DOHH2 (cell line): ENCODE data around the gene DNAJC28.

Experiments
- H3F3A ChIP-seq: fragments of 200-600 bp; sonication (generic), shearing (Covaris generic); 2 replicates; pipeline ENCODE4 v1.6.0; 2016; ENCODE audit warnings: antibody characterized with exemption, mild to moderate bottlenecking; ENCODE audit not compliant: control insufficient read depth, insufficient read depth
- H3K27ac ChIP-seq: fragments of 200-600 bp; sonication (generic); 2 replicates; pipeline ENCODE4 v1.5.1; 2014; ENCODE audit warnings: low read depth, mild to moderate bottlenecking, low read length, moderate library complexity
- H3K27me3 ChIP-seq: fragments of 200-600 bp; sonication (generic); 2 replicates; pipeline ENCODE4 v1.6.1; 2014; ENCODE audit warnings: mild to moderate bottlenecking, low read length, mixed read lengths; ENCODE audit not compliant: control insufficient read depth
- H3K36me3 ChIP-seq: fragments of 200-600 bp; sonication (generic); 2 replicates; pipeline ENCODE4 v1.6.1; 2014; ENCODE audit warnings: mild to moderate bottlenecking, low read length, moderate library complexity, mixed read lengths; ENCODE audit not compliant: control insufficient read depth
- H3K4me1 ChIP-seq: fragments of 200-600 bp; sonication (generic); 2 replicates; pipeline ENCODE4 v1.6.1; 2014; ENCODE audit warnings: mild to moderate bottlenecking, low read length, mixed read lengths; ENCODE audit not compliant: control insufficient read depth
- H3K4me2 ChIP-seq: fragments of 200-600 bp; sonication (generic); 2 replicates; pipeline ENCODE4 v1.6.0; 2014; ENCODE audit warnings: mild to moderate bottlenecking, low read length, moderate library complexity
- H3K4me3 ChIP-seq: fragments of 200-600 bp; sonication (generic); 2 replicates; pipeline ENCODE4 v1.5.1; 2014; ENCODE audit warnings: mild to moderate bottlenecking, low read length, mixed read lengths
- H3K79me2 ChIP-seq: fragments of 200-600 bp; sonication (generic); 2 replicates; pipeline ENCODE4 v1.6.1; 2014; ENCODE audit warnings: mild to moderate bottlenecking, low read length, mixed read lengths; ENCODE audit not compliant: control insufficient read depth
- H3K9me2 ChIP-seq: fragments of 200-600 bp; sonication (generic); replicated peaks from 2 replicates; pipeline ENCODE4 v1.6.1; 2014; ENCODE audit warnings: mild to moderate bottlenecking, low read length, mixed read lengths; ENCODE audit not compliant: control insufficient read depth
- H3K9me3 ChIP-seq: fragments of 200-600 bp; sonication (generic); 2 replicates; pipeline ENCODE4 v1.6.1; 2014; ENCODE audit warnings: antibody characterized with exemption, low read length, mixed read lengths; ENCODE audit not compliant: control insufficient read depth, insufficient read depth
- H4K20me1 ChIP-seq: fragments of 200-600 bp; sonication (generic); 2 replicates; pipeline ENCODE4 v1.6.0; 2014; ENCODE audit warnings: low read depth, mild to moderate bottlenecking, antibody characterized with exemption, low read length, moderate library complexity; ENCODE audit not compliant: control insufficient read depth, insufficient read depth
- EZH2phosphoT487 ChIP-seq: fragments of 200-600 bp; sonication (generic); IDR thresholded peaks from 2 replicates; pipeline ENCODE4 v1.6.1; 2017; ENCODE audit warnings: borderline replicate concordance, mild to moderate bottlenecking, antibody characterized with exemption, low read length, moderate library complexity, mixed read lengths
- TF ChIP-seq, protein P1 (sequence below): fragments of 200-600 bp; sonication (generic); IDR thresholded peaks from one replicate; pipeline ENCODE4 v1.5.1; 2014; ENCODE audit warnings: antibody characterized with exemption, mild to moderate bottlenecking, low read depth, low read length; ENCODE audit not compliant: poor library complexity, severe bottlenecking

DNAJC28 gene

DNA sequence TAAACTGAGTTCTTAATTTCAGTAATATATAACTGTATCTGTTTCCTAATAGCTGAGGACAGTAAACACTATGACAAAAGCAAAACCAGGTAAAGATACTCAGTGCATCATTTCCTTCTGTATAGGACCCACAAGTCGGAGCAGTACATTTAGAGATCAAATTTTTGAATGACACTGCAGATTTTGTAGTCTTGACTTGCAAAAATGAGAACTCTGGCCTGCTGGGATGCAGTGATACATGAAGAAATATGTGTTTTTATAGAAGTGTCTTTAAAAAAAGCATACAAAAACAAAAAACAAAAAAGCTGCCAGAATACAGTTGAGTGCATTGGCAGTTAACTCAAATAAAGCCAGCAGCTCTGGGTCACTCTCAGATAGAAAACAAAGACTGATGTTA is 31.4 kb upstream of the DNAJC28 start:
- Histone ChIP-seq H3K9me2 (no peaks in the 10 kb centered on the region), H3K4me1 (peaks cover 9% of the 10 kb centered on the region), H3F3A (peaks cover 10% of the 10 kb centered on the region), H3K36me3 (peaks cover 74% of the 10 kb centered on the region), H3K9me3 (no peaks in the 10 kb centered on the region), H3K4me2 (no peak overlapping the region), H3K79me2 (no peaks in the 10 kb centered on the region), H3K27ac (no peak overlapping the region), H3K27me3 (no peaks in the 10 kb centered on the region), H3K4me3 (no peak overlapping the region), H4K20me1 (no peaks in the 10 kb centered on the region)
- TF ChIP-seq EZH2phosphoT487 = no peak
- TF ChIP-seq, protein P1, sequence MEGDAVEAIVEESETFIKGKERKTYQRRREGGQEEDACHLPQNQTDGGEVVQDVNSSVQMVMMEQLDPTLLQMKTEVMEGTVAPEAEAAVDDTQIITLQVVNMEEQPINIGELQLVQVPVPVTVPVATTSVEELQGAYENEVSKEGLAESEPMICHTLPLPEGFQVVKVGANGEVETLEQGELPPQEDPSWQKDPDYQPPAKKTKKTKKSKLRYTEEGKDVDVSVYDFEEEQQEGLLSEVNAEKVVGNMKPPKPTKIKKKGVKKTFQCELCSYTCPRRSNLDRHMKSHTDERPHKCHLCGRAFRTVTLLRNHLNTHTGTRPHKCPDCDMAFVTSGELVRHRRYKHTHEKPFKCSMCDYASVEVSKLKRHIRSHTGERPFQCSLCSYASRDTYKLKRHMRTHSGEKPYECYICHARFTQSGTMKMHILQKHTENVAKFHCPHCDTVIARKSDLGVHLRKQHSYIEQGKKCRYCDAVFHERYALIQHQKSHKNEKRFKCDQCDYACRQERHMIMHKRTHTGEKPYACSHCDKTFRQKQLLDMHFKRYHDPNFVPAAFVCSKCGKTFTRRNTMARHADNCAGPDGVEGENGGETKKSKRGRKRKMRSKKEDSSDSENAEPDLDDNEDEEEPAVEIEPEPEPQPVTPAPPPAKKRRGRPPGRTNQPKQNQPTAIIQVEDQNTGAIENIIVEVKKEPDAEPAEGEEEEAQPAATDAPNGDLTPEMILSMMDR = no peak

DNA sequence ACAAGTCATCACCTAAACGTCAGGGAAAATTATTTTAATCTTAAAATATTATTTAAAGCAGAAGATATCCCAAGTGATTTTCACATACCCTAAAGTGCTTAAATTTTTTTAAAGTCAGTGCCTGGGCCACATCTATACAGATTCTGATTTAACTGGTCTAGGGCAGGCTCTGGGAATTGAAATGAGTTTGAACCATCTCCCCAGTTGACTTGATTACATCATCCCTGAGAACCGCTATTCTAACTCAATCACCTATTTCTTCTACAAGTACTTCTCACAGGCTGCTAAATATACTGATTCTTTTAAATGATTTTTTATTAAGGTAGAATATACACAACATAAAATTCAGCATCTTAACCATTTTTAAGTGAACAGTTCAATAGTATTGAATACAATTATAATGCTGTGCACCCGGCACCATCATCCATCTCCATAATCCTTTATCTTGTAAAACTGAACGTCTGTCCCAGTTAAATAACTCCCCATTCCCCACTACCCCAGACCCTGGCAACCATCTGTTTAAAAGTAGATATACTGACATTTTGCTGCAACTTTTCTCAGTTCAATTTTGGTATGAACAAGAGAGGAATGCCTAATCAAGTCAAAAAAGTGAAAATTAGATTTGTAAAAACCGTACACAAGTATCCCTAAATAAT is 30.9 kb upstream of the DNAJC28 start:
- Histone ChIP-seq H3K79me2 (no peaks in the 10 kb centered on the region), H3K4me3 (no peak overlapping the region), H3K27me3 (no peaks in the 10 kb centered on the region), H4K20me1 (no peaks in the 10 kb centered on the region), H3K27ac (no peak overlapping the region), H3K36me3 (peaks cover 74% of the 10 kb centered on the region), H3F3A (peaks cover 10% of the 10 kb centered on the region), H3K4me2 (no peak overlapping the region), H3K4me1 (peaks cover 9% of the 10 kb centered on the region), H3K9me2 (no peaks in the 10 kb centered on the region), H3K9me3 (no peaks in the 10 kb centered on the region)
- no peak for TF ChIP-seq EZH2phosphoT487
- TF ChIP-seq, protein P1 = no peak

DNA sequence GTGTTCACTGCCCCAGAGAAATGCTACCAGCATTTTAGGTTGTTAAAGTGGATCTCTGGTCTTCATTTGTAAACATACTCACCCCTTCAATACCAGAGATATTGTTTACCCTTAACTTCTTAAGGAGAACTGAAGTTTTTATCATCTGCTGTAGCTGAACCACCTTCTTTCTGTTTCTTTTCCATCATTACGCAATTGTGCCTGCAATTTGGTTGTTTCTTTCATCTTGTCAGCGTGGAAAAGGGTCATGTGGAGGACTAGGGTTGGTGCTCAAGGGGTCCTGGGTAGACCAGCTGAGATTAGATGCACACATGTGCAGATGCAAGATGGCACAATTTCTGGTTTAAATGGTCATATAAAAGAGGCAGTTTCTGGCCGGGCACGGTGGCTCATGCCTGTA is 27.4 kb upstream of the DNAJC28 start:
- H3K36me3 ChIP-seq = peaks cover 80% of the 10 kb centered on the region
- H3K27ac ChIP-seq = no peak overlapping the region
- H3F3A ChIP-seq = peaks cover 6% of the 10 kb centered on the region
- no peaks in the 10 kb centered on the region for H3K9me2 ChIP-seq
- no peaks in the 10 kb centered on the region for H3K79me2 ChIP-seq
- H3K4me3 ChIP-seq = no peak overlapping the region
- H3K9me3 ChIP-seq = no peaks in the 10 kb centered on the region
- H3K4me2 ChIP-seq = no peak overlapping the region
- no peaks in the 10 kb centered on the region for H4K20me1 ChIP-seq
- H3K27me3 ChIP-seq = no peaks in the 10 kb centered on the region
- TF ChIP-seq, protein P1 = no peak
- TF ChIP-seq EZH2phosphoT487 = no peak
- H3K4me1 ChIP-seq = no peaks in the 10 kb centered on the region
